ENCODE results near the gene GNAS. TPM values are rescaled to one million over a fixed set of nuclear protein-coding genes. Genes with fewer than 3 reads are reported as not detected.

The GNAS gene
- total and polyA plus RNA-seq, 4 donors: 115 to 360 (median 277) TPM

GRCh38 chr20:58878399-58878798 is 25.9 kb downstream of the GNAS start:
- Histone ChIP-seq H3K9ac (ENCODE audit: low read depth in 1 of 2, low read length in 2 of 2) (no peak overlapping the region), H3K36me3 (ENCODE audit: control insufficient read depth in 4 of 4, insufficient read depth in 3 of 4, low read depth in 1 of 4, low read length in 3 of 4) (no peaks in the 10 kb centered on the region), H3K9me3 (ENCODE audit: control insufficient read depth in 4 of 4, low read length in 3 of 4) (no peaks in the 10 kb centered on the region), H3K4me1 (ENCODE audit: control insufficient read depth in 4 of 4, insufficient read depth in 4 of 4, low read length in 3 of 4) (no peaks in the 10 kb centered on the region), H3K27me3 (ENCODE audit: control insufficient read depth in 4 of 4, insufficient read depth in 4 of 4, low read length in 3 of 4) (no peaks in the 10 kb centered on the region), H3K4me3 (ENCODE audit: low read depth in 1 of 3, low read length in 3 of 3) (no peak overlapping the region), H3K27ac (ENCODE audit: low read depth in 1 of 2, low read length in 2 of 2) (no peak overlapping the region)
- WGBS: 95% methylated on average over 4 of the region's 4 CpGs
- TF ChIP-seq YY1 (IDR thresholded peaks at IDR 0.05) (no peak), HNF4G (IDR thresholded peaks at IDR 0.05) (no peak), TAF1 (conservative IDR thresholded peaks at IDR 0.05) (no peak), SP1 (IDR thresholded peaks at IDR 0.05) (no peak), RAD21 (IDR thresholded peaks at IDR 0.05) (no peak), ATF3 (IDR thresholded peaks at IDR 0.05) (no peak), FOXA1 (IDR thresholded peaks at IDR 0.05) (no peak), CTCF (IDR thresholded peaks at IDR 0.05; ENCODE audit: low read depth, low read length, missing input control) (no peak)
- TF ChIP-seq, protein P1, sequence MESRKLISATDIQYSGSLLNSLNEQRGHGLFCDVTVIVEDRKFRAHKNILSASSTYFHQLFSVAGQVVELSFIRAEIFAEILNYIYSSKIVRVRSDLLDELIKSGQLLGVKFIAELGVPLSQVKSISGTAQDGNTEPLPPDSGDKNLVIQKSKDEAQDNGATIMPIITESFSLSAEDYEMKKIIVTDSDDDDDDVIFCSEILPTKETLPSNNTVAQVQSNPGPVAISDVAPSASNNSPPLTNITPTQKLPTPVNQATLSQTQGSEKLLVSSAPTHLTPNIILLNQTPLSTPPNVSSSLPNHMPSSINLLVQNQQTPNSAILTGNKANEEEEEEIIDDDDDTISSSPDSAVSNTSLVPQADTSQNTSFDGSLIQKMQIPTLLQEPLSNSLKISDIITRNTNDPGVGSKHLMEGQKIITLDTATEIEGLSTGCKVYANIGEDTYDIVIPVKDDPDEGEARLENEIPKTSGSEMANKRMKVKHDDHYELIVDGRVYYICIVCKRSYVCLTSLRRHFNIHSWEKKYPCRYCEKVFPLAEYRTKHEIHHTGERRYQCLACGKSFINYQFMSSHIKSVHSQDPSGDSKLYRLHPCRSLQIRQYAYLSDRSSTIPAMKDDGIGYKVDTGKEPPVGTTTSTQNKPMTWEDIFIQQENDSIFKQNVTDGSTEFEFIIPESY (IDR thresholded peaks at IDR 0.05): no peak
- DNase-seq (ENCODE audit: low spot score): no peak

GRCh38 chr20:58880441-58880840 is 27.9 kb downstream of the GNAS start:
- no peak overlapping the region for H3K9ac ChIP-seq (ENCODE audit: low read depth in 1 of 2, low read length in 2 of 2)
- no peak overlapping the region for H3K27ac ChIP-seq (ENCODE audit: low read depth in 1 of 2, low read length in 2 of 2)
- DNase-seq (ENCODE audit: low spot score): no peak
- H3K36me3 ChIP-seq (ENCODE audit: control insufficient read depth in 4 of 4, insufficient read depth in 3 of 4, low read depth in 1 of 4, low read length in 3 of 4): no peaks in the 10 kb centered on the region
- TF ChIP-seq SP1 (IDR thresholded peaks at IDR 0.05) (no peak), ATF3 (IDR thresholded peaks at IDR 0.05) (no peak), RXRA (IDR thresholded peaks at IDR 0.05) (no peak), NR2F2 (IDR thresholded peaks at IDR 0.05) (no peak), FOXA1 (IDR thresholded peaks at IDR 0.05) (no peak), HNF4G (IDR thresholded peaks at IDR 0.05) (no peak), RAD21 (IDR thresholded peaks at IDR 0.05) (no peak), REST (IDR thresholded peaks at IDR 0.05) (no peak), FOXA2 (IDR thresholded peaks at IDR 0.05) (no peak), JUND (IDR thresholded peaks at IDR 0.05) (no peak)
- TF ChIP-seq, protein P1 (IDR thresholded peaks at IDR 0.05): no peak
- H3K9me3 ChIP-seq (ENCODE audit: control insufficient read depth in 4 of 4, low read length in 3 of 4): no peaks in the 10 kb centered on the region
- no peak overlapping the region for H3K4me3 ChIP-seq (ENCODE audit: low read depth in 1 of 3, low read length in 3 of 3)
- WGBS: 92% methylated on average over 1 of the region's 1 CpG
- H3K27me3 ChIP-seq (ENCODE audit: control insufficient read depth in 4 of 4, insufficient read depth in 4 of 4, low read length in 3 of 4): no peaks in the 10 kb centered on the region
- no peaks in the 10 kb centered on the region for H3K4me1 ChIP-seq (ENCODE audit: control insufficient read depth in 4 of 4, insufficient read depth in 4 of 4, low read length in 3 of 4)

Data from liver (tissue), 9 donors.